Activated CD4-positive, alpha-beta memory T cell treated with anti-CD3 and anti-CD28 coated beads, Interleukin-2, amount 10 ng/mL, durations not matched to agents 7 days and 5 days (primary cell): ENCODE measurements around the gene CCR7. TPM values are rescaled to one million over a fixed set of nuclear protein-coding genes. Genes with fewer than 3 reads are reported as not detected.

Source experiments
- CTCF ChIA-PET: fragments of 350-600 bp; sonication (Branson Sonifier 250); formaldehyde crosslinking; loops from one replicate; lab custom pipeline; 2021; ENCODE audit warnings: antibody characterized with exemption, inconsistent platforms; lab: Charles Lee
- POLR2A ChIA-PET: fragments of 350-600 bp; sonication (Branson Sonifier 250); formaldehyde crosslinking; loops from one replicate; lab custom pipeline; 2021; ENCODE audit warnings: antibody characterized with exemption; lab: Charles Lee
- DNase-seq: peaks from one replicate; pipeline ENCODE4 v3.0.0-alpha.2; 2020
- H3K27ac Mint-ChIP-seq: one replicate; pipeline ENCODE4 v1.8.0; 2021; ENCODE audit warnings: mild to moderate bottlenecking, mixed read lengths
- H3K27me3 Mint-ChIP-seq: one replicate; pipeline ENCODE4 v1.8.0; 2021; ENCODE audit warnings: mixed read lengths
- H3K36me3 Mint-ChIP-seq: one replicate; pipeline ENCODE4 v1.8.0; 2021; ENCODE audit warnings: low read depth, mixed read lengths
- H3K4me1 Mint-ChIP-seq: one replicate; pipeline ENCODE4 v1.8.0; 2021; ENCODE audit warnings: mixed read lengths
- H3K4me3 Mint-ChIP-seq: one replicate; pipeline ENCODE4 v1.8.0; 2021; ENCODE audit warnings: mild to moderate bottlenecking, mixed read lengths
- H3K9me3 Mint-ChIP-seq: one replicate; pipeline ENCODE4 v1.8.0; 2021; ENCODE audit warnings: mixed read lengths
- total RNA-seq, 2 experiments: library from RNA; stranded (reverse); gene quantifications; one replicate each; pipeline ENCODE4 v1.2.3, GENCODE V29; 2021

Gene CCR7
- total RNA-seq, 2 experiments from 2014 or later, result 43.3 to 44.6 TPM

DNA sequence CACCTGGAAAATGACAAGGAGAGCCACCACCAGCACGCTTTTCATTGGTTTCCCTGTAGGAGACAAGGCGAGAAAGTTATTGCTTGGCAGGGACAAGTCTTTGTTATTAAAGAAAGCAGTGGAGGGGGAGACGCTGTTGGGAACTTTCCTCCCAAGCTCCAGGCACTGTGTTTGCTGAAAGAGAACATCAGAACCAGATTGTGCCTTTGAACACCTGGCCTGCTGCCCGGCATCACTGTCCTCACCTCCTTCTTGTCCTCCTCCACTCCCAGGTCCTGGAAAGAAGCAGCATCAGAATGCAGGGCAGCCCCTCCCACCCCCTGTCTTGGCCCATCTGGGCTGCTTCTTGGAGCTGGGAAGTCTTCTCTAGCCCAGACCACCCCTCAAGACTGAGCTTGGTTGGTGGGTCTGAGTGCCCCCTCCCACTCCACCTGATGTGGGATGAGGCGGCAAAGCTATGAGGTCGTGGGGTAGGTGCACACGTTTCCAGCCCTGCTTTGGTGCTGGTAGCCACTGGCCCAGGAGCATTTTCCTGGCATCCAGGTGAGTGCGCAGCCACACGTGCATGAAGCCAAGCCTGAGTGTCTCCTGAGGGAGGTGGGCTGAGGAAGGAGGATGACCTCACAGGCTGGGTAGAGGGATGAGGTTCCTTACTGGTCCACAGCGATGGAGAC lies 6.2 kb downstream of the CCR7 start:
- Mint-ChIP-seq H3K27me3 (peaks cover 26% of the 10 kb centered on the region), H3K4me3 (no peak overlapping the region), H3K9me3 (no peaks in the 10 kb centered on the region), H3K27ac (no peak overlapping the region), H3K36me3 (peaks cover 43% of the 10 kb centered on the region), H3K4me1 (peaks cover 77% of the 10 kb centered on the region)
- CTCF ChIA-PET, result interaction anchor here (0.9 to 13.0 kb wide), 13 partner anchors 8 to 260 kb away, joined by 3 to 266 read pairs (median 11); partner anchors contain the start of genes GJD3 and TOP2A
- no peak for DNase-seq
- POLR2A ChIA-PET, result interaction anchor here (0.7 to 7.4 kb wide), 9 partner anchors 11 to 196 kb away, joined by 3 to 81 read pairs (median 20); partner anchors contain the start of genes IGFBP4 and TOP2A

DNA sequence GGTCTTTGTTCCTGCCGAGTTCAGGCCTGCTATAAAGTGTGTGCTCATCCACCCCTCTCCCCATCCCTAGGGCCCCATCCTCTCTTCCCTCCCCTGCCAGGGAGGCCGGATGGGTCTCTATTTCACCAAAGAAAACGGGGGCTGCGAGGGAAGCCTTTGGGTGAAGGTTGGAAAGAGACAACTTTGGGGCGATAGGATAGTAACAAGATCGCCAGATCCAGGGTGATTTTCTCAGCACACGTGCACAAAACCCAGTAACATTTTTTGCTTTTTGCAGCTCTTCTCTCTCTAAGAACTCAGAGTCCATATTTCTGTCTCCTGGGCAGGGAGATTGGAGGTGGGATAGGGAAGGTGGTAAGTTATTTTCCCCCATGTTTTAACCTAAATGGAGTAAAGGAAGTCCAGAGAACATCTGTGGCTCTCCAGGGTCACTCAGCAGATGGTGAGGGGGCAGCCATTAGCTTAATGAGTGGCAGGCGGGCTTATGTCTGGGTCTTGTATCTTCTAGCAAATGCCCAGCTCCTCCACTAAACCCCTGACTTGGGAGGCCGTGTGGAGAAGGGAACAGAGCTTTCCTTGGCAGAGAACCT lies 6.9 kb downstream of the CCR7 start:
- no peak overlapping the region for H3K27ac Mint-ChIP-seq
- H3K27me3 Mint-ChIP-seq, result peaks cover 22% of the 10 kb centered on the region
- H3K4me3 Mint-ChIP-seq, result no peak overlapping the region
- no peak for DNase-seq
- H3K36me3 Mint-ChIP-seq, result peaks cover 47% of the 10 kb centered on the region
- no peaks in the 10 kb centered on the region for H3K9me3 Mint-ChIP-seq
- ChIA-PET POLR2A (interaction anchor here (0.7 to 7.4 kb wide), 4 partner anchors 10 to 155 kb away, joined by 3 to 81 read pairs (median 58); partner anchors contain the start of gene TOP2A), CTCF (interaction anchor here (0.6 to 13.0 kb wide), 5 partner anchors 10 to 197 kb away, joined by 3 to 266 read pairs (median 39); partner anchors contain the start of gene TOP2A)
- H3K4me1 Mint-ChIP-seq, result peaks cover 77% of the 10 kb centered on the region

DNA sequence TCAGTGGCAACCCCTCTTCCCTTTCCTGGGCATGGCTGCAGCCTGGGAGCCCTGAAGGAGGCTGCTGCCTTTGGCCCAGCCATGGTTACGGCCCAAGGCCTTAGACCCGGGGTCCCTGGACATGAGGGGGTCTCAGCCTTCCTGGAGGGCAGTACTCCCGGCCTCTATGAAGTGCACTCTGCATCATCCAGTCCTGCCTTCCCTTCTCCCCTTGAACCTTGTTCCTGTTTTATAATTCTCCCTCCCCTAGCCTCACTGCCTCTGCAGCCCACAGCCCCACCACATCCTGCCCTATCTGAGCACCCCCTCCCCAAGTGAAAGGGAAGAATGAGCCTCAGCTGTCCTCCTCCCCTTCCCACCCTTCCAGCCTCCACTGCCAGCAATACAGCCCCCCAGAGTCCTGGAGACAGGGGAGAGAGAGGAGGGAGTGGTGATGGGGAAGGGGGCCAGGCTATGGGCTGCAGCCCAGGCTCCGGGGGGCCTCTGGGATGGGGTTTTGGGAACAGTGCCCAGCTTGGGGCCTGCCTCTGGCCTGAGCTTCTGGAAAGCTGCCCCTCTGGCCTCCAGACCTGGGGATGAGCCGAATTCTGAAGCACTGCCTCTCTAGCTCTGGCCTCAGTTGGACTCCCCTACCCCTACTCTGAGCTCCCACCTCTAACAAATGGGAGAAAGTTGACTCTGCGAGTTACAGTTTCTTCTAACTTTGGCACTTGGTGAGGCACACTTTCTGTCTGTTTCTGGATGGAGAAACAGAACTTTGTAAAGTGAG lies 7.6 kb downstream of the CCR7 start:
- ChIA-PET POLR2A (interaction anchor here (1.7 to 7.4 kb wide), 4 partner anchors 9 to 138 kb away, joined by 4 to 81 read pairs (median 58); partner anchors contain the start of gene TOP2A), CTCF (interaction anchor here (0.6 to 13.0 kb wide), 4 partner anchors 20 to 195 kb away, joined by 3 to 266 read pairs (median 32); partner anchors contain the start of gene TOP2A)
- H3K9me3 Mint-ChIP-seq, result no peaks in the 10 kb centered on the region
- H3K4me3 Mint-ChIP-seq, result no peak overlapping the region
- peaks cover 73% of the 10 kb centered on the region for H3K4me1 Mint-ChIP-seq
- peaks cover 41% of the 10 kb centered on the region for H3K36me3 Mint-ChIP-seq
- no peak overlapping the region for H3K27ac Mint-ChIP-seq
- H3K27me3 Mint-ChIP-seq, result peaks cover 15% of the 10 kb centered on the region
- DNase-seq, result peak; percentile 15

DNA sequence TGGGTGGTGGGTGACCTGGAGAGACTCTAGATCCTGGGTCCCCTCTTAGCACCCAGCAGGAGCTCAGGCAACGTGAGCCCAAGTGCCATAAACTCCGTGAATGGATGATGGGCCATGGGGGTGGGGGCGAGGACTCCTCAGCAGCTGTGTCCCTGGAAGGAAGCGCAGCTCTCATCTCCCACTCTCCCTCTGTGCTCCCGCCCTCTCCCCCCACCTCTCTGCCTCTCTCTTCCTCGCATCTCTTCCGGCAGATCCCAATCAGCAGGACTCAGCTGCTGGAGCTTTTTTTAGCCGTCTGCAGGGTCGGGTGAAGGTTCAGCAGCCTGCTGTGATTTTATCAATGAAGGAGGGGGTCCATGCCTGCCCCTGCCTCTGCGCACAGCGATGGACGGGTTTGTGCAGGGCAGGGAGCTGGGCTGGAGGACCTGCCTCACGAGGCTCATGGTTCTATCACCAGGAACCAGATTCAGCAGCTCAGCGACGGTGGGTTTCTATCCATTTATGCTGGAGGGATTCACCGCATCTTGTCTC lies 8.3 kb downstream of the CCR7 start:
- no peaks in the 10 kb centered on the region for H3K9me3 Mint-ChIP-seq
- POLR2A ChIA-PET, result interaction anchor here (1.2 to 1.7 kb wide), 3 partner anchors 9 to 48 kb away, joined by 3 to 7 read pairs (median 4); no protein-coding TSS in a partner anchor
- DNase-seq, result peak; percentile 16

DNA sequence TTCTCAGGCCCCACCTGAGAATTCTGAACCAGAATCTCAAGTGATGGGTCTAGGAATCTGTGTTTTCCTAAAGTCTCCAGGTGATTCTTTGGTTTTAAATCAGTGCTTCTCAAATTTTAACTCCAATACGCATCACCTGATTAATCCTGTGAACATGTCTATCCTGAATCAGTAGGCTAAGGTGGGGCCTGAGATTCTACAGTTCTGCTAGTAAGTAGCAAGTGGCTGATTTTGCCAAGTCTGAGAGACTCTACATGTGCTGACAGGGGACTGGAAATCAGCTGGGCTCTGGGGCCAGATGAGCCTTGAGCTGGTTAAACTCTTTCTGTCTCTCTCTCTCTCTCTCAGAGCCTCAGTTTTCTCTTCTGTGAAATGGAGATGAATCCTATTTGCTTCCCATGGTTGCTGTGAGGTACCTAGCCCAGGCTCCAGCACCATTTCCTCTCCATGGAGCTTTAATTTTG lies 9.0 kb downstream of the CCR7 start:
- no peak for DNase-seq

More for the DNA sequence above, 8.3 kb downstream of the CCR7 start:
- CTCF ChIA-PET, result interaction anchor here (0.8 to 13.0 kb wide), 4 partner anchors 19 to 194 kb away, joined by 3 to 266 read pairs (median 32); partner anchors contain the start of gene TOP2A
- no peak overlapping the region for H3K27ac Mint-ChIP-seq
- H3K4me1 Mint-ChIP-seq, result peaks cover 68% of the 10 kb centered on the region
- peaks cover 36% of the 10 kb centered on the region for H3K36me3 Mint-ChIP-seq
- no peak overlapping the region for H3K4me3 Mint-ChIP-seq
- H3K27me3 Mint-ChIP-seq, result peaks cover 8% of the 10 kb centered on the region

DNA sequence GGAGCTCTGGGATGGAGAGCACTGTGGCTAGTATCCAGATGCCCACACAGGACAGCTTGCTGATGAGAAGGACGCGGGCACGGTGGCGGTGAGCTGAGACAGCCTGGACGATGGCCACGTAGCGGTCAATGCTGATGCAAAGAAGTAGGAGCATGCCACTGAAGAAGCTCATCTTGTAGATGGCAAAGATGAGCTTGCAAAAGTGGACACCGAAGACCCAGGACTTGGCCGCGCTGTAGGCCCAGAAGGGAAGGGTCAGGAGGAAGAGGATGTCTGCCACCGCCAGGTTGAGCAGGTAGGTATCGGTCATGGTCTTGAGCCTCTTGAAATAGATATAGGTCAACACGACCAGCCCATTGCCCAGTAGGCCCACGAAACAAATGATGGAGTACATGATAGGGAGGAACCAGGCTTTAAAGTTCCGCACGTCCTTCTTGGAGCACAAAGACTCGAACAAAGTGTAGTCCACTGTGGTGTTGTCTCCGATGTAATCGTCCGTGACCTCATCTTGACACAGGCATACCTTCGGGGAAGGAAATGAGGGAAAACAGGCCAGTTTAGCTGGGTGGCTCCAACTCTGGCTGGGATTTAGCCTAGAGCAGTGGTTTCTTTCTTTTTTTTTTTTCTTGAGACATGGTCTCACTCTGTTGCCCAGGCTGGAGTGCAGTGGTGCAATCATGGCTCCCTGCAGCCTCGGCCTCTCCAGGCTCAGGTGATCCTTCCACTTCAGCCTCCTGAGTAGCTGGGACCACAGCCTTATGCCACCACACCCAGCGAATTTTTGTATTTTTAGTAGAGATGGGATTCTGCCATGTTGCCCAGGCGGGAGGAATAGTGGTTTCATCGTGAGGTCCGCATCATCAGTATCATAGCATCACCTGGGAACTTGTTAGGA lies 9.7 kb downstream of the CCR7 start:
- Mint-ChIP-seq H3K4me3 (no peak overlapping the region), H3K27ac (no peak overlapping the region), H3K36me3 (peaks cover 36% of the 10 kb centered on the region), H3K27me3 (peaks cover 4% of the 10 kb centered on the region), H3K9me3 (no peaks in the 10 kb centered on the region), H3K4me1 (peaks cover 56% of the 10 kb centered on the region)
- ChIA-PET POLR2A (interaction anchor here (0.5 to 5.0 kb wide), 8 partner anchors 8 to 265 kb away, joined by 3 to 59 read pairs (median 4); partner anchors contain the start of genes CCR7 and GJD3), CTCF (interaction anchor here (0.5 to 13.0 kb wide), 10 partner anchors 12 to 1297 kb away, joined by 3 to 266 read pairs (median 4); no protein-coding TSS in a partner anchor)
- DNase-seq, result peak; percentile 15

More for the DNA sequence above, 9.0 kb downstream of the CCR7 start:
- Mint-ChIP-seq H3K27ac (no peak overlapping the region), H3K9me3 (no peaks in the 10 kb centered on the region), H3K4me3 (no peak overlapping the region), H3K27me3 (peaks cover 4% of the 10 kb centered on the region), H3K36me3 (peaks cover 36% of the 10 kb centered on the region), H3K4me1 (peaks cover 61% of the 10 kb centered on the region)
- POLR2A ChIA-PET, result interaction anchor here (1.2 to 1.7 kb wide), 3 partner anchors 9 to 48 kb away, joined by 3 to 7 read pairs (median 4); no protein-coding TSS in a partner anchor
- CTCF ChIA-PET, result interaction anchor here (0.5 to 13.0 kb wide), 4 partner anchors 18 to 194 kb away, joined by 3 to 266 read pairs (median 5); no protein-coding TSS in a partner anchor

DNA sequence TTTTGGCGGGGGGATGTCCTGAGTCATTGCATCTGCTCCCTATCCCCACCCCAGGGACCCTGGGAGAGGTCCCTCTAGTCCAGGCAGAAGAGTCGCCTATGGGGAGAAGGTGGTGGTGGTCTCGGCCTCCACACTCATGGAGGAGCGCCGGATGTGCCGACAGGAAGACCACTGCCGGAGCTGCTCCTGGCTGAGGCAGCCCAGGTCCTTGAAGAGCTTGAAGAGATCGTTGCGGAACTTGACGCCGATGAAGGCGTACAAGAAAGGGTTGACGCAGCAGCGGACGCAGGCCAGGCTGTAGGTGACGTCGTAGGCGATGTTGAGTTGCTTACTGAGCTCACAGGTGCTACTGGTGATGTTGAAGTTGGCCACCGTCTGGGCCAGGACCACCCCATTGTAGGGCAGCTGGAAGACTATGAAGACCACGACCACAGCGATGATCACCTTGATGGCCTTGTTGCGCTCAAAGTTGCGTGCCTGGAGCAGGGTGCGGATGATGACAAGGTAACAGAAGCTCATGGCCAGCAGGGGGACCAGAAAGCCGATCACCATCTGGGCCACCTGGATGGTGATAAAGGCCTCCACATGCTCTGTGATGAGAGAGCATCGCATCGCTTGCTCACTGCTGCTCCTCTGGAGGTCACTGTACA lies 10.5 kb downstream of the CCR7 start:
- Mint-ChIP-seq H3K4me3 (no peak overlapping the region), H3K4me1 (peaks cover 48% of the 10 kb centered on the region), H3K27me3 (peaks cover 4% of the 10 kb centered on the region), H3K36me3 (peaks cover 32% of the 10 kb centered on the region), H3K9me3 (no peaks in the 10 kb centered on the region), H3K27ac (peak overlapping the region; percentile 46)
- ChIA-PET POLR2A (interaction anchor here (0.5 to 5.0 kb wide), 12 partner anchors 9 to 1111 kb away, joined by 3 to 59 read pairs (median 3); partner anchors contain the start of genes CCR7 and GJD3), CTCF (interaction anchor here (0.6 to 13.0 kb wide), 11 partner anchors 13 to 1298 kb away, joined by 3 to 266 read pairs (median 3); partner anchors contain the start of gene TOP2A)
- peak; percentile 16 for DNase-seq

DNA sequence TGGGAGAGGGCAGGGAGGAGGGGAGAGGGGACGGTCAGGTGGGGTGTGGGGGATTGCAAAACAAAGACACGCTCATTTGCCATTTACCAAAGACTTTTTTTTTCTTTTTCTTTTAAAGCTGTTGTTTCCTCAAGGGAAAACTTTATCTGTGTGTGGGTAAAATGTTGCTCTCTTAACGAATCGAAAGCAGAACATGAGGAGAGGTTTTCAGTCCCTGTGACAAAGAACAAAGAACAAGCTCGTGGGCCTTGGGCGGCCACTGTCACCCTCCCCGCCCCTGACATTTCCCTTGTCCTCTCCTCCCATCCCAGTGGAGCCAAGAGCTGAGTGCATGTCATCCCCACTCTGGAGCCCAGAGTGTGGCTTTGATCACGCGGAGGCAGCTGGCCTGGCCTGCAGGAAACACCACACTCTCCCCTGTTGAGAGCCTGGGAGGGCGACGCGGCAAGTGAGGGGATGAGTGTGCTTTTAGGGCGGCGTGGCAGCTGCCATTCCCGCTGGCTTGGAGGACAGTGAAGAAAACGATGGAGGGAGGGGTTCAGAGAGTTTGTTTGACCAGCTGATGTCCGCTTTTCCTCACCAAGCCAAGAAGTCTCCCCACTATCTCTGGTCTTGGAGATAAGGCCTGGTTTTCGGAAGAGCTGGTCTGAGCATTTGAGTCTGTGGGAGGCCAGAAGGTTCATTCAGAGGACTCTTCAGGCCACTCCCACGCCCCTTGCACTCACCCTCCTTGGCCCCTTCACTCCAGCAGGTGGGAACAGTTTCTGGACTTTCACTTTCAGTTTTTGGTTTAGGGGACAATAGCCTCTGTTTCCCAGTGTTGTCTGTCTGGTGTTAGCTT lies 11.4 kb downstream of the CCR7 start:
- peak; percentile 21 for DNase-seq
- peaks cover 4% of the 10 kb centered on the region for H3K27me3 Mint-ChIP-seq
- no peaks in the 10 kb centered on the region for H3K9me3 Mint-ChIP-seq
- ChIA-PET POLR2A (interaction anchor here (0.6 to 5.0 kb wide), 12 partner anchors 8 to 1112 kb away, joined by 3 to 59 read pairs (median 3); partner anchors contain the start of genes CCR7 and TOP2A), CTCF (interaction anchor here (0.8 to 13.0 kb wide), 10 partner anchors 16 to 247 kb away, joined by 3 to 266 read pairs (median 3); partner anchors contain the start of gene TOP2A)
- peaks cover 30% of the 10 kb centered on the region for H3K36me3 Mint-ChIP-seq
- H3K4me3 Mint-ChIP-seq, result peak overlapping the region; percentile 46
- peak overlapping the region; percentile 46 for H3K27ac Mint-ChIP-seq
- peaks cover 46% of the 10 kb centered on the region for H3K4me1 Mint-ChIP-seq

DNA sequence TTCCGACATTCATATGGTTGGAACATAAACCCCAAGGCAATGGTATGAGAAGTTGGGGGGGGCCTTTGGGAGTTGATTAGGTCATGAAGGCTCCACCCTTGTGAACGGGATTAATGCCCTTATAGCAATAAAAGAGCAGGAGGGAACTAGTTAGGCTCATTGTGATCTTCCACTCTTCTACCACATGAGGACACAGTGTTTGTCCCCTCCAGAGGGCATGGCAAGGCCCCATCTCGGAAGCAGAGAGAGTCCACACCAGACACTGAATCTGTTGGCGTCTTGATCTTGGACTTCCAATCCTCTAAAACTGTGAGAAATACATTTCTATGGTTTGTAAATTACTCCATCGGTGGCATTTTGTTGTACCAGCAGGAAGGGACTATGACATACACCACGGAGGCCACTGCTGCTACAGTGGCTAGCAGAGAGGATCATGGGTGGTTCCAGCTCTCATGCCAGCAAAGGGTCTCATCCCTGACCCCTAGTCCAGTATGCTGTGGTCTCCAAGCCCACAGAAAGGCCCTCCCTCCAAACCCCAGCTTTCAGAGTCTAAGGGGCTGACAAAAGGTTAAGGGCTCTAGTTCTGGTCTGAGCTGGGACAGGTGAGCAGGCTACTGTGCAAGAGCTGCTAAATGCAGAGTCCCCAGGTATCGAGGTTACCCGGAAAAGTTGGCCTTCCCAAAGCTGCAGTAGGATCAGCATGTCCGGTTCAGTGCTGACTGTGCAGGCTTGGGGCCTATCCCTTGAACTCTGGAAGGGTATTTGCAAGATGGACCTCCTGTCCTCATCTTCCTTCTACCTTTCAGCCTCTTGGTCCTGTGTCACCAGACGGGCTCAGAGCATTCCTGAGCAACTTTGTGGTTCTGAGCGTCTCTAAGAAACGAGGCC lies 12.2 kb downstream of the CCR7 start:
- POLR2A ChIA-PET, result interaction anchor here (1.0 to 5.0 kb wide), 7 partner anchors 8 to 1113 kb away, joined by 3 to 59 read pairs (median 5); partner anchors contain the start of genes CCR7 and TOP2A
- Mint-ChIP-seq H3K36me3 (peaks cover 30% of the 10 kb centered on the region), H3K9me3 (no peaks in the 10 kb centered on the region), H3K27ac (peak overlapping the region; percentile 46), H3K4me3 (no peak overlapping the region), H3K27me3 (peaks cover 6% of the 10 kb centered on the region), H3K4me1 (peaks cover 53% of the 10 kb centered on the region)
- CTCF ChIA-PET, result interaction anchor here (0.9 to 13.0 kb wide), 7 partner anchors 15 to 246 kb away, joined by 3 to 266 read pairs (median 3); no protein-coding TSS in a partner anchor
- DNase-seq, result peak; percentile 15
